Heart left ventricle (tissue), 16 donors: ENCODE data around the gene DEFB132. TPM values are rescaled to one million over a fixed set of nuclear protein-coding genes. Genes with fewer than 3 reads are reported as not detected.
"Not testable (repeated sequence)": the region's sequence is repeated elsewhere in the genome, so short reads cannot be mapped to it uniquely, and the experiment has no call there.

Experiments used
- ATAC-seq, 4 donors: fragments of 200-7000 bp; cut with Tn5 transposase; one replicate each; pipeline ENCODE4 v1.9.1; 2020 to 2022; ENCODE audit warnings: moderate library complexity in 4 of 4, mild to moderate bottlenecking in 3 of 4, moderate number of reproducible peaks in 1 of 4
- DNase-seq, 5 donors: peaks; one replicate each; pipeline ENCODE4 v3.0.0-alpha.2; 2020
- H3K27ac ChIP-seq, 12 donors: fragments of 200-600 bp; sonication (generic) in 4 of 12; one replicate each; pipeline versions ENCODE4 v1.5.0 to v1.8.0; 2016 to 2022; ENCODE audit warnings: mild to moderate bottlenecking in 2 of 12
- H3K27me3 ChIP-seq, 9 donors: fragments of 200-600 bp; sonication (generic) in 2 of 9; one replicate each; pipeline versions ENCODE4 v1.5.1 to v1.8.0; 2016 to 2022; ENCODE audit warnings: mild to moderate bottlenecking in 3 of 9
- H3K36me3 ChIP-seq, 9 donors: fragments of 200-600 bp; sonication (generic) in 2 of 9; one replicate each; pipeline versions ENCODE4 v1.5.0 to v1.8.0; 2018 to 2022; ENCODE audit warnings: mild to moderate bottlenecking in 2 of 9
- H3K4me1 ChIP-seq, 12 donors: fragments of 200-600 bp; sonication (generic) in 4 of 12; one replicate each; pipeline versions ENCODE4 v1.5.0 to v1.8.0; 2016 to 2022; ENCODE audit warnings: mild to moderate bottlenecking in 3 of 12
- H3K4me3 ChIP-seq, 12 donors: fragments of 200-600 bp; sonication (generic) in 4 of 12; one replicate each; pipeline versions ENCODE4 v1.5.0 to v1.8.0; 2017 to 2022; ENCODE audit warnings: mild to moderate bottlenecking in 9 of 12, moderate library complexity in 4 of 12
- H3K9me3 ChIP-seq, 12 donors: fragments of 200-600 bp; sonication (generic) in 4 of 12; one replicate each; pipeline versions ENCODE4 v1.5.0 to v1.8.0; 2016 to 2022; ENCODE audit warnings: mild to moderate bottlenecking in 1 of 12
- CTCF ChIP-seq, 12 donors: fragments of 200-600 bp; sonication (generic) in 4 of 12; IDR thresholded peaks; one replicate each; pipeline versions ENCODE4 v1.5.0 to v1.8.0; 2018 to 2022; ENCODE audit warnings: antibody characterized with exemption in 12 of 12, mild to moderate bottlenecking in 5 of 12
- POLR2A ChIP-seq, 2 donors: fragments of 450-650 bp; IDR thresholded peaks; one replicate each; pipeline ENCODE4 v1.6.1; 2017; ENCODE audit warnings: antibody characterized with exemption in 2 of 2, mild to moderate bottlenecking in 2 of 2, moderate library complexity in 2 of 2
- WGBS, 4 donors: extraction: QIAGEN DNeasy Blood & Tissue Kit in 2 of 4; methylation state at CpG; one replicate each; pipeline versions ENCODE4 v1.1.5 to v1.1.7; 2013 to 2018; 5-methylcytosine and 5-hydroxymethylcytosine counted together
- intact Hi-C, 10 donors: fragments of 100-400 bp; cut with DNase I; formaldehyde crosslinking; loops; one replicate each; pipeline versions ENCODE4 v1.11.1 to v1.14.2; 2022
- polyA plus RNA-seq, 2 donors: library from polyadenylated mRNA; stranded (reverse); fragments of 200-250 nt; gene quantifications; one replicate each; pipeline ENCODE4 v1.2.3, GENCODE V29; 2013
- total RNA-seq, 9 donors: library from RNA; depleted of rRNA in 2 of 9; stranded (reverse); fragments of >200 nt in 2 of 9; fragmentation: NEBNext Ultra II Directional in 3 of 9; extraction: Animal tissue kit (Norgen Biotek cat#: 25700) in 3 of 9; gene quantifications; one replicate each; pipeline versions ENCODE4 v1.1.0 to v1.2.4, GENCODE V29; 2016 to 2023
- donor health status: ischemic (EF 13 %, LVEDD 7.1; RV severe dilation, severe dysfunction).
- donor health status: healthy with polysubstance abuse.
- donor health status: DM: no; HTN: yes; CAD: no.
- donor health status: DM: no; HTN: no; CAD: no.
- donor health status: ischemic (EF 25% LVEDD 6.9; RV normal size, moderate dysfunction).
- donor health status: ischemic (EF 25% LVEDD 5.7; RV mildly dilated, moderate dysfunction).
- donor health status: healthy.
- donor health status: DM: yes; HTN: yes; CAD: no.
- donor health status: ischemic (EF 35%, LVEDD 5.7; RV mildly dilated, moderate dysfunction).
- donor health status: nonischemic (EF 11% LVEDD 7.7; RV severe dilation, severe dysfunction).
- donor health status: DM: yes; HTN: yes; CAD: no.
- donor health status: PGD.
- donor health status: ischemic (EF 29% LVEDD 5.4; RV normal size, mild dysfunction).
- donor health status: nonischemic (EF 23%, LVEDD 6.1; RV moderate dilation, normal function).

The DEFB132 gene
- total and polyA plus RNA-seq, 11 donors, result 0.35 to 0.59 TPM; not detected in 9

- 40 to 52% (median 50%) methylated on average over 1 of the region's 1 CpG for WGBS, 4 donors
- Histone ChIP-seq H3K27me3 (peaks cover 0 to 14% (median 0%) of the 10 kb centered on the region in 9 donors), H3K36me3 (no peaks in the 10 kb centered on the region), H3K4me1 (peaks cover 0 to 9% (median 0%) of the 10 kb centered on the region in 12 donors), H3K9me3 (no peaks in the 10 kb centered on the region), H3K4me3 (no peak overlapping the region), H3K27ac (peak overlapping the region in 2 of 12 donors; percentile 64 to 77)
- ATAC-seq (no peak), DNase-seq (no peak)
- intact Hi-C loops, result no loop called here
- no peak for TF ChIP-seq POLR2A (IDR thresholded peaks at IDR 0.05)
- no peak for TF ChIP-seq CTCF (IDR thresholded peaks at IDR 0.05)
Observed at GRCh38 chr20:215796-216195, 41.7 kb upstream of the DEFB132 start.

GRCh38 chr20:217266-217665 lies 40.3 kb upstream of the DEFB132 start:
- Histone ChIP-seq H3K9me3 (no peaks in the 10 kb centered on the region), H3K27ac (peak overlapping the region; percentile 6 to 78 (median 61)), H3K36me3 (no peaks in the 10 kb centered on the region), H3K27me3 (peaks cover 0 to 14% (median 0%) of the 10 kb centered on the region in 9 donors), H3K4me1 (peaks cover 0 to 9% (median 0%) of the 10 kb centered on the region in 12 donors), H3K4me3 (no peak overlapping the region)
- TF ChIP-seq POLR2A (IDR thresholded peaks at IDR 0.05), result no peak
- TF ChIP-seq CTCF (IDR thresholded peaks at IDR 0.05), result no peak
- intact Hi-C loops, result no loop called here
- DNase-seq (no peak), ATAC-seq (peak; percentile 85 to 94 (median 90))
- 18 to 35% (median 25%) methylated on average over 1 of the region's 1 CpG for WGBS, 4 donors

GRCh38 chr20:219290-220115 lies 38.0 kb upstream of the DEFB132 start:
- Histone ChIP-seq H3K9me3 (no peaks in the 10 kb centered on the region), H3K27me3 (peaks cover 0 to 14% (median 0%) of the 10 kb centered on the region in 9 donors), H3K4me1 (peaks cover 0 to 9% (median 0%) of the 10 kb centered on the region in 12 donors), H3K36me3 (no peaks in the 10 kb centered on the region), H3K4me3 (no peak overlapping the region), H3K27ac (no peak overlapping the region)
- TF ChIP-seq POLR2A (IDR thresholded peaks at IDR 0.05) (no peak), CTCF (IDR thresholded peaks at IDR 0.05) (peak in 10 of 12 donors; percentile 24 to 53 (median 40))
- WGBS, 4 donors, result 0 to 6% (median 1%) methylated on average over 1 of the region's 1 CpG
- peak in 3 of 4 donors; percentile 63 to 71 (median 66) for ATAC-seq
- intact Hi-C loops, result no loop called here
- DNase-seq, result no peak

GRCh38 chr20:221258-221830 lies 36.2 kb upstream of the DEFB132 start:
- 42 to 51% (median 45%) methylated on average over 1 of the region's 1 CpG for WGBS, 4 donors
- intact Hi-C loops, result no loop called here
- TF ChIP-seq POLR2A (IDR thresholded peaks at IDR 0.05), result no peak
- TF ChIP-seq CTCF (IDR thresholded peaks at IDR 0.05), result no peak
- no peak for ATAC-seq
- Histone ChIP-seq H3K36me3 (no peaks in the 10 kb centered on the region), H3K4me3 (no peak overlapping the region), H3K4me1 (peaks cover 0 to 8% (median 0%) of the 10 kb centered on the region in 12 donors), H3K9me3 (no peaks in the 10 kb centered on the region), H3K27me3 (peaks cover 0 to 14% (median 0%) of the 10 kb centered on the region in 9 donors), H3K27ac (no peak overlapping the region)
- no peak for DNase-seq

GRCh38 chr20:225879-226278 lies 31.6 kb upstream of the DEFB132 start:
- WGBS, 4 donors, result 78 to 85% (median 80%) methylated on average over 3 of the region's 3 CpGs
- H3K27ac ChIP-seq, H3K9me3 ChIP-seq, H3K36me3 ChIP-seq, H3K4me1 ChIP-seq, intact Hi-C loops, DNase-seq, ATAC-seq, H3K4me3 ChIP-seq, H3K27me3 ChIP-seq: not testable (repeated sequence)
